Fibroblast of the aortic adventitia (primary cell): ENCODE data around the gene NFIA. TPM values are rescaled to one million over a fixed set of nuclear protein-coding genes. Genes with fewer than 3 reads are reported as not detected.

Experiments
- DNase-seq: peaks from one replicate; pipeline ENCODE4 v3.0.0-alpha.2; 2010; ENCODE audit warnings: low read depth
- H3K4me3 ChIP-seq: 2 replicates; pipeline ENCODE4 v1.5.1; 2011; ENCODE audit warnings: low read depth, mild to moderate bottlenecking, control low read depth, low read length, moderate library complexity
- total RNA-seq: library from RNA; depleted of rRNA; stranded (reverse); fragments of >200 nt; gene quantifications from 2 replicates; pipeline ENCODE4 v1.2.3, GENCODE V29; 2012; ENCODE audit warnings: low replicate concordance
- TF ChIP-seq, protein P1 (sequence below): IDR thresholded peaks from 2 replicates; pipeline ENCODE4 v1.5.1; 2011; ENCODE audit warnings: mild to moderate bottlenecking, low read length, control low read depth, inconsistent platforms; ENCODE audit not compliant: insufficient read depth

Gene NFIA
- total RNA-seq, 1 donor = 32.0 TPM

DNA sequence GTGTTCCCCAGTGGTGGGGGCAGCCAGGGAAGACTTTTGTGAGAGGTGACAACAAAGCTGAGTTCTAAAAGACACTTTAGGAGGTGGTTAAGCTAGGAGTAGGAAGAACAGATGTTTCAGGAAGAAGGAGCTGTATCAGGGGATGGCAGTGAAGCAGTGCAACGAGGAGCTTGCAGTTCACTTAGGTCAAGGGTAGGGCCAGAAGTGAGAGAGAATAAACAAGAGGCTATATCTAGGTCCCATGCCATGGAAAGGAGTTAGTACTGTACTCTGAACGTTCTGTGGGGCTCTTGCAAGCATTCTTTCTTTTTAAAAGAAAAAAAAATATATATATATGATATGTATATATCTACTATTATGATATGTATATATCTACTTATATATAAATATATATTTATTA, 244.4 kb downstream of the NFIA start:
- TF ChIP-seq, protein P1, sequence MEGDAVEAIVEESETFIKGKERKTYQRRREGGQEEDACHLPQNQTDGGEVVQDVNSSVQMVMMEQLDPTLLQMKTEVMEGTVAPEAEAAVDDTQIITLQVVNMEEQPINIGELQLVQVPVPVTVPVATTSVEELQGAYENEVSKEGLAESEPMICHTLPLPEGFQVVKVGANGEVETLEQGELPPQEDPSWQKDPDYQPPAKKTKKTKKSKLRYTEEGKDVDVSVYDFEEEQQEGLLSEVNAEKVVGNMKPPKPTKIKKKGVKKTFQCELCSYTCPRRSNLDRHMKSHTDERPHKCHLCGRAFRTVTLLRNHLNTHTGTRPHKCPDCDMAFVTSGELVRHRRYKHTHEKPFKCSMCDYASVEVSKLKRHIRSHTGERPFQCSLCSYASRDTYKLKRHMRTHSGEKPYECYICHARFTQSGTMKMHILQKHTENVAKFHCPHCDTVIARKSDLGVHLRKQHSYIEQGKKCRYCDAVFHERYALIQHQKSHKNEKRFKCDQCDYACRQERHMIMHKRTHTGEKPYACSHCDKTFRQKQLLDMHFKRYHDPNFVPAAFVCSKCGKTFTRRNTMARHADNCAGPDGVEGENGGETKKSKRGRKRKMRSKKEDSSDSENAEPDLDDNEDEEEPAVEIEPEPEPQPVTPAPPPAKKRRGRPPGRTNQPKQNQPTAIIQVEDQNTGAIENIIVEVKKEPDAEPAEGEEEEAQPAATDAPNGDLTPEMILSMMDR = no peak
- no peak overlapping the region for H3K4me3 ChIP-seq
- no peak for DNase-seq

DNA sequence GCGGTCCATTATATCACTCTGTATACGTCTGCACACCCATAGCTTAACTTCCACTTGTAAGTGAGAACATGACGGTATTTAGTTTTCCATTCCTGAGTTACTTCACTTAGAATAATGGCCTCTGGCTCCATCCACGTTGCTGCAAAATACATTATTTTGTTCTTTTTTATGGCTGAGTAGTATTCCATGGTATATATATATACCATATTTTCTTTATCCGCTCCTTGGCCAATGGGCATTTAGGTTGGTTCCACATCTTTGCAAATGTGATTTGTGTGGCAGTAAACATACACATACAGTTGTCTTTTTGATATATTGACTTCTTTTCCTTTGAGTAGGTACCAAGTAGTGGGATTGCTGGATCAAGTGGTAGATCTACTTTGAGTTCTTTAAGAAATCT, 245.1 kb downstream of the NFIA start:
- TF ChIP-seq, protein P1 = no peak
- DNase-seq = no peak
- no peak overlapping the region for H3K4me3 ChIP-seq

DNA sequence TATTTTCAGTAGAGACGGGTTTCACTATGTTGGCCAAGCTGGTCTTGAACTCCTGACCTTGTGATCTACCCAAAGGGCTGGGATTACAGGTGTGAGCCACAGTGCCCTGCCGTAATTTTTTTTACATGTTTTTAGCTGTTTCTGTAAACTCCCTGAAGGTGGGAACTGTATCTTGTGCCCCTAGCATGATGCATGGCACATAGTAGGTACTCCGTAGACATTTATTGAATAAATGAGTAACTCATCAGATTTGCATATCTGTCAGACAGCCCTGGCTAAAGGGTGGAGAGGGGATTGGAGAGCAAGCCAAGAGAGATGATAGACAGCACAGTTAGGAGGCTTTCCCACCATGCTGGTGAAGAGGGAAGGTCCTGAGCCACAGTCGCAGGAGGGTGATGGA, 247.2 kb downstream of the NFIA start:
- H3K4me3 ChIP-seq = no peak overlapping the region
- TF ChIP-seq, protein P1 = no peak
- no peak for DNase-seq

DNA sequence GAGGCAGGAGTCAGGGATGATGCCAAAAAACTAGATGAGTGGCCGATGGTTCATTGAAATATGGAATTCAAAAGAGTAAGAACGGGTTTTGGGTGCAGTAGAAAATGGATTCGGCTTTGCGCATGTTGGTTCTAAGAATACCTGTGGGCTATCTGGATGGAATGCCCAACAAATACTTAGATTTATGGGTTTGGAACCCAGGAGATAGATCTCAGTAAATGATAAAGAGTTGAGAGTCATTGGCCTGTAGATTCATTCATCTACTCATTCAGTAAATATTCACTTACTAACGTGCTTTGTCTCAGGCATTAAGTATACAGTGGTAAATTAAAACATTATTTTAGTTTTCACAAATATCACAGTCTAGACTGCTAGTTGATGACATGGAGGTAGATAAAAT, 247.7 kb downstream of the NFIA start:
- TF ChIP-seq, protein P1 = no peak
- DNase-seq = no peak
- no peak overlapping the region for H3K4me3 ChIP-seq

DNA sequence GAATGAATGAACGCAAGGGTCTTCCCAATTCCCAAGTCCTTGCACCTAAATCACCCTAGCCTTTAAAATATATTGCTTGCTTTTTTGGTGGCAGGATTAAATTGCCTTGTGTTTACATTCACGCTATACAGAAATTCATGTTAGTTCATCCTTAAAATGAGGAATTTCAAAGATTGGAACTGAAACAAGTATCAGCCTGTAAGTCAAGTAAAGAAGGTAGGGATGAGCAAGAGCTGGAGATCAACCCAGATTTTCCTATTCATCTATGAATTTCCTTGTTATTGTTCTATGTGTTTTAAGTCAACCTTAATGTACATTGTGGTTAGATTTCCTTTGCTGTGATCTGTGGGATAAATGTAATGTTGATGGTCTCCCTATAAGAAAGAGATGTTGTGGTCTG, 248.2 kb downstream of the NFIA start:
- TF ChIP-seq, protein P1 = no peak
- no peak overlapping the region for H3K4me3 ChIP-seq
- no peak for DNase-seq

DNA sequence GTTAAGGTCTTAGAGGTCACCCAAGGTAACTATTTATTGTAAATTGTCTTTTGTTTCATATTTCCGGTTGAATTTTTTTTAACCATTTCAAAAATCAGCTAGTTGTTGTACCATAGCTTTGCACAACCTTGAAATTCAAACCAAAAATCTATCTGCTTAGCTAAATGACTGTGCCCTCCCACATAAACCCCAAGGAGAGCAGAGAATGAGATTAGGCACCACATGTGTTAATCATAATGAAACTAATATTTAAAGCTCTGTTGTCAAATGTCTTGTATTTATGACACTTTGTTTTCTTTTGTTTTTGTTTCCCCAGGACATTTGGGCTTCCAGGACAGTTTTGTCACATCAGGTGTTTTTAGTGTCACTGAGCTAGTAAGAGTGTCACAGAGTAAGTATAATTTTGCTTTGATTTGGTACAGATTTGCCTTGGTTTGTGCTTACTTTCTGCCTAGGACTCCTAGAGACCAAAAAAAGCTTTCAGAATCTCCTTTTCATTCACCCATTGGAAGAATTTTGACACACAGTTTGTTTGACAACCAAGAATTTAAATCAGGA, 249.9 kb downstream of the NFIA start:
- H3K4me3 ChIP-seq = no peak overlapping the region
- TF ChIP-seq, protein P1 = no peak
- DNase-seq = no peak

DNA sequence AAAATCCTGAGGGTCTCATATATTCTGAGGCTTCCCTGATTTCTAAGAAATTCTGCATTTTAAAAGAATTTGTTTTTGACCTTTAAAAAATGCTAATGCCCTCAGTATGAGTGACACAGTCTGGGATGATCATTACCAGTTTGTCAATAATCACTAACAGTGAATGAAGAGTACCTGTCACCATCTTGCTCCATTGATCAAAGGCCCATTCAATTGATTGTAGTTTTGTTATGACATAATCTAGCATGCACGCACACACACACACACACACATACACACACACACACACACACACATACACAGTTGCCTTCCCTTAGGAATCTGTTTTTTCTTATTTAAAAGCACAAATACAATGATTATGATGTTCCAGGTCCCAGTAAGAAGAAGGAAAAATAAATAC, 250.4 kb downstream of the NFIA start:
- TF ChIP-seq, protein P1 = no peak
- DNase-seq = no peak
- no peak overlapping the region for H3K4me3 ChIP-seq
